Heart right ventricle (tissue), 16 donors: ENCODE results near the gene ZSCAN25. TPM values are rescaled to one million over a fixed set of nuclear protein-coding genes. Genes with fewer than 3 reads are reported as not detected.

Source experiments
- ATAC-seq, 8 donors: fragments of 200-7000 bp; cut with Tn5 transposase; one replicate each; pipeline ENCODE4 v1.9.1; 2020; ENCODE audit warnings: mild to moderate bottlenecking in 8 of 8, moderate library complexity in 8 of 8, moderate number of reproducible peaks in 1 of 8
- DNase-seq, 2 donors: peaks; one replicate each; pipeline ENCODE4 v3.0.0-alpha.2; 2020
- H3K27ac ChIP-seq, 10 donors: fragments of 200-600 bp; sonication (generic) in 2 of 10; one replicate each; pipeline versions ENCODE4 v1.5.0 to v1.8.0; 2020 to 2022; ENCODE audit warnings: mild to moderate bottlenecking in 3 of 10
- H3K27me3 ChIP-seq, 7 donors: fragments of 200-600 bp; one replicate each; pipeline ENCODE4 v1.8.0; 2021 to 2022; ENCODE audit warnings: mild to moderate bottlenecking in 2 of 7
- H3K36me3 ChIP-seq, 9 donors: fragments of 200-600 bp; sonication (generic) in 1 of 9; one replicate each; pipeline versions ENCODE4 v1.5.0 to v1.8.0; 2020 to 2022; ENCODE audit warnings: mild to moderate bottlenecking in 2 of 9
- H3K4me1 ChIP-seq, 9 donors: fragments of 200-600 bp; sonication (generic) in 1 of 9; one replicate each; pipeline versions ENCODE4 v1.5.0 to v1.8.0; 2020 to 2022; ENCODE audit warnings: mild to moderate bottlenecking in 4 of 9
- H3K4me3 ChIP-seq, 10 donors: fragments of 200-600 bp; sonication (generic) in 2 of 10; one replicate each; pipeline versions ENCODE4 v1.5.0 to v1.8.0; 2020 to 2022; ENCODE audit warnings: mild to moderate bottlenecking in 7 of 10, moderate library complexity in 2 of 10
- H3K9me3 ChIP-seq, 11 donors: fragments of 200-600 bp in 10 of 11; sonication (generic) in 2 of 11; one replicate each; pipeline versions ENCODE4 v1.5.0 to v1.8.0; 2013 to 2022; ENCODE audit warnings: mild to moderate bottlenecking in 2 of 11, control low read depth in 1 of 11, moderate library complexity in 1 of 11
- WGBS, 2 donors: extraction: QIAGEN DNeasy Blood & Tissue Kit; methylation state at CpG; one replicate each; pipeline ENCODE4 v1.1.7; 2013; ENCODE audit warnings: inconsistent platforms in 1 of 2; 5-methylcytosine and 5-hydroxymethylcytosine counted together
- intact Hi-C, 10 donors: fragments of 100-400 bp; cut with DNase I; formaldehyde crosslinking; loops; one replicate each; pipeline versions ENCODE4 v1.11.1 to v1.14.2; 2022
- polyA plus RNA-seq, 2 donors: library from polyadenylated mRNA; stranded (reverse); fragments of 200-250 nt; gene quantifications; one replicate each; pipeline ENCODE4 v1.2.3, GENCODE V29; 2013
- total RNA-seq, 10 donors: library from RNA; stranded (reverse); fragmentation: NEBNext Ultra II Directional in 3 of 10; extraction: Animal tissue kit (Norgen Biotek cat#: 25700) in 3 of 10; gene quantifications; one replicate each; pipeline versions ENCODE4 v1.2.1 to v1.2.4, GENCODE V29; 2021 to 2023
- TF ChIP-seq, protein P1 (sequence below), 9 donors: fragments of 200-600 bp; sonication (generic) in 2 of 9; IDR thresholded peaks; one replicate each; pipeline versions ENCODE4 v1.5.0 to v1.8.0; 2021 to 2022; ENCODE audit warnings: antibody characterized with exemption in 9 of 9, mild to moderate bottlenecking in 5 of 9, moderate library complexity in 1 of 9
- donor health status: Arrhythmogenic right ventricular cardiomyopathy.
- donor health status: ischemic (EF 13 %, LVEDD 7.1; RV severe dilation, severe dysfunction).
- donor health status: healthy with polysubstance abuse.
- donor health status: DM: no; HTN: yes; CAD: no.
- donor health status: DM: no; HTN: no; CAD: no.
- donor health status: ischemic (EF 25% LVEDD 6.9; RV normal size, moderate dysfunction).
- donor health status: ischemic (EF 25% LVEDD 5.7; RV mildly dilated, moderate dysfunction).
- donor health status: healthy.
- donor health status: DM: yes; HTN: yes; CAD: no.
- donor health status: Ischemic cardiomyopathy.
- donor health status: ischemic (EF 35%, LVEDD 5.7; RV mildly dilated, moderate dysfunction).
- donor health status: nonischemic (EF 11% LVEDD 7.7; RV severe dilation, severe dysfunction).
- donor health status: DM: yes; HTN: yes; CAD: no.
- donor health status: PGD.
- donor health status: ischemic (EF 29% LVEDD 5.4; RV normal size, mild dysfunction).
- donor health status: nonischemic (EF 23%, LVEDD 6.1; RV moderate dilation, normal function).

The ZSCAN25 gene
- total and polyA plus RNA-seq, 12 donors, result 2.5 to 10.5 (median 7.5) TPM

- intact Hi-C loops, result loop anchor here in 2 of 10 donors (10.0 kb wide), 1 partner anchor 292 kb away; the partner anchor contains the start of gene TRIM4 (in 2 of the 2)
- Histone ChIP-seq H3K9me3 (no peaks in the 10 kb centered on the region), H3K4me3 (no peak overlapping the region), H3K4me1 (peaks cover 1 to 15% (median 7%) of the 10 kb centered on the region in 9 donors), H3K27ac (no peak overlapping the region), H3K36me3 (peaks cover 0 to 94% (median 82%) of the 10 kb centered on the region in 9 donors), H3K27me3 (no peaks in the 10 kb centered on the region)
- no peak for DNase-seq
- ATAC-seq, result no peak
- WGBS, 2 donors, result 93 to 95% methylated on average over 10 of the region's 10 CpGs
- TF ChIP-seq, protein P1, sequence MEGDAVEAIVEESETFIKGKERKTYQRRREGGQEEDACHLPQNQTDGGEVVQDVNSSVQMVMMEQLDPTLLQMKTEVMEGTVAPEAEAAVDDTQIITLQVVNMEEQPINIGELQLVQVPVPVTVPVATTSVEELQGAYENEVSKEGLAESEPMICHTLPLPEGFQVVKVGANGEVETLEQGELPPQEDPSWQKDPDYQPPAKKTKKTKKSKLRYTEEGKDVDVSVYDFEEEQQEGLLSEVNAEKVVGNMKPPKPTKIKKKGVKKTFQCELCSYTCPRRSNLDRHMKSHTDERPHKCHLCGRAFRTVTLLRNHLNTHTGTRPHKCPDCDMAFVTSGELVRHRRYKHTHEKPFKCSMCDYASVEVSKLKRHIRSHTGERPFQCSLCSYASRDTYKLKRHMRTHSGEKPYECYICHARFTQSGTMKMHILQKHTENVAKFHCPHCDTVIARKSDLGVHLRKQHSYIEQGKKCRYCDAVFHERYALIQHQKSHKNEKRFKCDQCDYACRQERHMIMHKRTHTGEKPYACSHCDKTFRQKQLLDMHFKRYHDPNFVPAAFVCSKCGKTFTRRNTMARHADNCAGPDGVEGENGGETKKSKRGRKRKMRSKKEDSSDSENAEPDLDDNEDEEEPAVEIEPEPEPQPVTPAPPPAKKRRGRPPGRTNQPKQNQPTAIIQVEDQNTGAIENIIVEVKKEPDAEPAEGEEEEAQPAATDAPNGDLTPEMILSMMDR (IDR thresholded peaks at IDR 0.05), result no peak
These were observed 5.8 kb downstream of the ZSCAN25 start for GRCh38 chr7:99622596-99622995.

DNA sequence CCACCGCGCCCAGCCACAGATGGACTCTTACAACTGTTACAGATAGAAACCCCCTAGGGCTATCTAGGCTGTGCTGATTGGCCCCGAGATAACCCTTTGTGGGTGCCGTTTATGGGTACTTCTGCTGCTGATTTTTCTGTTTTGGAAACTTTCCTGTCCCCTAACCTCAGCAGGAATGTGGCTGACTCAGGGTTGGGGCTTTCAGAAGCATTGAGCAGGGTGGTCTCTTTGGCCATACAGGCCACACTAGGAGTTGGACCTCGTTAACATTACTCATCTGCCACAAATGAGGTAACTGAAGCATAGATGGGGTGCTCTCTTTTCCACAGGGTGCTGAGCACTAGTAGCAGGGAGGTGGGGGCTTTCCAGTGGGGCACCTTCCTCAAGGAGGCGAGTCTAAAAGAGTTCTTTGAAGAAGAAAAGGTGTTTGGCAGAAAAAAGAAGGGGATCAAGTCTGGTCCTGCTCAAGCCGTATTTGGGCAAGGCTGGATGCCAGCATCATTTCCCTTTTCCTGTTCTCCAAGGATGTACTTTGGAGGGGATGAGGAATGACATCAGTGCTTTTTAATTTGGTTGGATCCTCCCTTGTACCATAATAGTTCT is 6.4 kb downstream of the ZSCAN25 start:
- TF ChIP-seq, protein P1 (IDR thresholded peaks at IDR 0.05), result no peak
- DNase-seq, result no peak
- no peaks in the 10 kb centered on the region for H3K27me3 ChIP-seq
- H3K4me3 ChIP-seq, result no peak overlapping the region
- intact Hi-C loops, result loop anchor here in 2 of 10 donors (10.0 kb wide), 1 partner anchor 292 kb away; the partner anchor contains the start of gene TRIM4 (in 2 of the 2)
- peaks cover 0 to 9% (median 1%) of the 10 kb centered on the region in 9 donors for H3K4me1 ChIP-seq
- H3K27ac ChIP-seq, result peak overlapping the region in 1 of 10 donors; percentile 78
- WGBS, 2 donors, result 81 to 84% methylated on average over 7 of the region's 7 CpGs
- no peaks in the 10 kb centered on the region for H3K9me3 ChIP-seq
- ATAC-seq, result no peak
- peaks cover 0 to 100% (median 88%) of the 10 kb centered on the region in 9 donors for H3K36me3 ChIP-seq

GRCh38 chr7:99623702-99624447 is 7.1 kb downstream of the ZSCAN25 start:
- H3K27ac ChIP-seq, result peak overlapping the region in 1 of 10 donors; percentile 78
- H3K36me3 ChIP-seq, result peaks cover 0 to 100% (median 90%) of the 10 kb centered on the region in 9 donors
- intact Hi-C loops, result loop anchor here in 2 of 10 donors (10.0 kb wide), 1 partner anchor 291 kb away; the partner anchor contains the start of gene TRIM4 (in 2 of the 2)
- ATAC-seq, result no peak
- TF ChIP-seq, protein P1 (IDR thresholded peaks at IDR 0.05), result no peak
- WGBS, 2 donors, result 92% methylated on average over 9 of the region's 9 CpGs
- no peaks in the 10 kb centered on the region for H3K9me3 ChIP-seq
- peaks cover 0 to 3% (median 0%) of the 10 kb centered on the region in 9 donors for H3K4me1 ChIP-seq
- H3K4me3 ChIP-seq, result no peak overlapping the region
- H3K27me3 ChIP-seq, result no peaks in the 10 kb centered on the region
- DNase-seq, result no peak

- ATAC-seq, result no peak
- 89 to 92% methylated on average over 16 of the region's 16 CpGs for WGBS, 2 donors
- DNase-seq, result no peak
- H3K36me3 ChIP-seq, result peaks cover 0 to 100% (median 87%) of the 10 kb centered on the region in 9 donors
- peak overlapping the region in 1 of 10 donors; percentile 78 for H3K27ac ChIP-seq
- peaks cover 0 to 3% (median 0%) of the 10 kb centered on the region in 9 donors for H3K4me1 ChIP-seq
- no peaks in the 10 kb centered on the region for H3K9me3 ChIP-seq
- no peak overlapping the region for H3K4me3 ChIP-seq
- H3K27me3 ChIP-seq, result no peaks in the 10 kb centered on the region
- intact Hi-C loops, result loop anchor here in 2 of 10 donors (10.0 kb wide), 1 partner anchor 290 kb away; the partner anchor contains the start of gene TRIM4 (in 2 of the 2)
- TF ChIP-seq, protein P1 (IDR thresholded peaks at IDR 0.05), result no peak
These were observed 7.7 kb downstream of the ZSCAN25 start for GRCh38 chr7:99624484-99624883.
